ENCODE measurements around the gene KLK4. TPM values are rescaled to one million over a fixed set of nuclear protein-coding genes. Genes with fewer than 3 reads are reported as not detected.

The KLK4 gene
- total RNA-seq, 1 experiment from 2014 or later: 0.48 TPM

DNA sequence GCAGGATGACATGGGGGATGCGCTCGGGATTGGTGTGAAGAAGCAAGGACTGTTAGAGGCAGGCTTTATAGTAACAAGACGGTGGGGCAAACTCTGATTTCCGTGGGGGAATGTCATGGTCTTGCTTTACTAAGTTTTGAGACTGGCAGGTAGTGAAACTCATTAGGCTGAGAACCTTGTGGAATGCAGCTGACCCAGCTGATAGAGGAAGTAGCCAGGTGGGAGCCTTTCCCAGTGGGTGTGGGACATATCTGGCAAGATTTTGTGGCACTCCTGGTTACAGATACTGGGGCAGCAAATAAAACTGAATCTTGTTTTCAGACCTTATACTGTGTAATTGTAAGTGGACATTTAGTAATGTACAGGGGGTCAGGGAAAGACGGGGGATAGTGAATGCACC is 31.0 kb downstream of the KLK4 start:
- H2BK20ac ChIP-seq (ENCODE audit: low read depth, low read length, poor library complexity, severe bottlenecking): no peak overlapping the region
- no CpG with 5 or more reads among the region's 5 CpGs for WGBS (ENCODE audit: extremely low coverage, insufficient read length, low lambda C conversion rate)
- H4K8ac ChIP-seq (replicated peaks; ENCODE audit: insufficient read length, low read depth, low read length): no peak overlapping the region
- no peak overlapping the region for H2BK15ac ChIP-seq (ENCODE audit: low read depth, low read length)
- H3K56ac ChIP-seq (ENCODE audit: insufficient read length, low read depth, low read length): no peak overlapping the region
- peaks cover 0 to 1% of the 10 kb centered on the region in 2 experiments; a peak in 2 of 5 replicates for H3K9me3 Mint-ChIP-seq
- no peak overlapping the region for H2BK5ac ChIP-seq (ENCODE audit: insufficient read length, low read length)
- no peak overlapping the region for H3K9ac ChIP-seq (ENCODE audit: extremely low read depth, insufficient read length, low read length)
- no peaks in the 10 kb centered on the region for H4K20me1 ChIP-seq (ENCODE audit: control insufficient read depth, insufficient read depth, insufficient read length)
- H2AFZ ChIP-seq (ENCODE audit: low read length): no peak overlapping the region
- H3K36me3 Mint-ChIP-seq (ENCODE audit: insufficient read depth in 1 of 3, low read depth in 3 of 3): no peaks in the 10 kb centered on the region
- H3K4me1 Mint-ChIP-seq: peaks cover 4 to 10% of the 10 kb centered on the region in 2 experiments; a peak in 2 of 4 replicates
- no peak overlapping the region for H2BK12ac ChIP-seq (ENCODE audit: insufficient read length, low read depth, low read length)
- H4K5ac ChIP-seq (ENCODE audit: insufficient read length, low read depth, low read length): no peak overlapping the region
- H3K27ac ChIP-seq (ENCODE audit: insufficient read length, low read depth, low read length): no peak overlapping the region
- H3K79me1 ChIP-seq (ENCODE audit: insufficient read depth, low read depth, low read length, poor library complexity, severe bottlenecking): no peaks in the 10 kb centered on the region
- H3K27ac Mint-ChIP-seq: no peak overlapping the region
- H3K9me3 ChIP-seq (ENCODE audit: control insufficient read depth, low read depth, low read length): no peaks in the 10 kb centered on the region
- no peaks in the 10 kb centered on the region; the same call in 1 of the 2 replicates for H3K27me3 ChIP-seq (ENCODE audit: insufficient read depth, low read length)
- no peak overlapping the region for H3K14ac ChIP-seq (ENCODE audit: insufficient read depth, low read length)
- H2AK5ac ChIP-seq (ENCODE audit: insufficient read length, low read length): no peak overlapping the region
- no peak overlapping the region for H3T11ph ChIP-seq (ENCODE audit: low read length)
- H4K91ac ChIP-seq (ENCODE audit: insufficient read length, low read depth, low read length): no peak overlapping the region
- H3K4me1 ChIP-seq (ENCODE audit: insufficient read depth, low read length): no peaks in the 10 kb centered on the region; the same call in 1 of the 2 replicates
- no peaks in the 10 kb centered on the region for H3K23me2 ChIP-seq (ENCODE audit: insufficient read length, low read depth, low read length, poor library complexity, severe bottlenecking)
- no peak overlapping the region for H3K4me2 ChIP-seq (ENCODE audit: insufficient read depth, insufficient read length, low read length)
- no peak overlapping the region for H3K23ac ChIP-seq (ENCODE audit: insufficient read length, low read depth, low read length)
- H3K79me2 ChIP-seq (ENCODE audit: insufficient read depth, low read length): no peaks in the 10 kb centered on the region
- H3K18ac ChIP-seq (ENCODE audit: insufficient read length, low read depth, low read length): no peak overlapping the region
- H3K4ac ChIP-seq (ENCODE audit: low read depth, low read length): no peak overlapping the region
- no peak for DNase-seq
- H3K27me3 Mint-ChIP-seq (ENCODE audit: low read depth): peaks cover 56% of the 10 kb centered on the region
- TF ChIP-seq, protein P1, sequence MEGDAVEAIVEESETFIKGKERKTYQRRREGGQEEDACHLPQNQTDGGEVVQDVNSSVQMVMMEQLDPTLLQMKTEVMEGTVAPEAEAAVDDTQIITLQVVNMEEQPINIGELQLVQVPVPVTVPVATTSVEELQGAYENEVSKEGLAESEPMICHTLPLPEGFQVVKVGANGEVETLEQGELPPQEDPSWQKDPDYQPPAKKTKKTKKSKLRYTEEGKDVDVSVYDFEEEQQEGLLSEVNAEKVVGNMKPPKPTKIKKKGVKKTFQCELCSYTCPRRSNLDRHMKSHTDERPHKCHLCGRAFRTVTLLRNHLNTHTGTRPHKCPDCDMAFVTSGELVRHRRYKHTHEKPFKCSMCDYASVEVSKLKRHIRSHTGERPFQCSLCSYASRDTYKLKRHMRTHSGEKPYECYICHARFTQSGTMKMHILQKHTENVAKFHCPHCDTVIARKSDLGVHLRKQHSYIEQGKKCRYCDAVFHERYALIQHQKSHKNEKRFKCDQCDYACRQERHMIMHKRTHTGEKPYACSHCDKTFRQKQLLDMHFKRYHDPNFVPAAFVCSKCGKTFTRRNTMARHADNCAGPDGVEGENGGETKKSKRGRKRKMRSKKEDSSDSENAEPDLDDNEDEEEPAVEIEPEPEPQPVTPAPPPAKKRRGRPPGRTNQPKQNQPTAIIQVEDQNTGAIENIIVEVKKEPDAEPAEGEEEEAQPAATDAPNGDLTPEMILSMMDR (conservative IDR thresholded peaks at IDR 0.05): no peak
- no peak overlapping the region for H3K4me3 Mint-ChIP-seq
- no peak overlapping the region for H2BK120ac ChIP-seq (ENCODE audit: low read depth, low read length, poor library complexity, severe bottlenecking)

Measured in H9 (cell line).